Fibroblast of peridontal ligament (primary cell): Measurements from ENCODE around the gene AP1S3.

Experiments used
- DNase-seq: peaks from one replicate; pipeline ENCODE4 v3.0.0-alpha.2; 2010; ENCODE audit errors: extremely low read depth

Gene AP1S3

DNA sequence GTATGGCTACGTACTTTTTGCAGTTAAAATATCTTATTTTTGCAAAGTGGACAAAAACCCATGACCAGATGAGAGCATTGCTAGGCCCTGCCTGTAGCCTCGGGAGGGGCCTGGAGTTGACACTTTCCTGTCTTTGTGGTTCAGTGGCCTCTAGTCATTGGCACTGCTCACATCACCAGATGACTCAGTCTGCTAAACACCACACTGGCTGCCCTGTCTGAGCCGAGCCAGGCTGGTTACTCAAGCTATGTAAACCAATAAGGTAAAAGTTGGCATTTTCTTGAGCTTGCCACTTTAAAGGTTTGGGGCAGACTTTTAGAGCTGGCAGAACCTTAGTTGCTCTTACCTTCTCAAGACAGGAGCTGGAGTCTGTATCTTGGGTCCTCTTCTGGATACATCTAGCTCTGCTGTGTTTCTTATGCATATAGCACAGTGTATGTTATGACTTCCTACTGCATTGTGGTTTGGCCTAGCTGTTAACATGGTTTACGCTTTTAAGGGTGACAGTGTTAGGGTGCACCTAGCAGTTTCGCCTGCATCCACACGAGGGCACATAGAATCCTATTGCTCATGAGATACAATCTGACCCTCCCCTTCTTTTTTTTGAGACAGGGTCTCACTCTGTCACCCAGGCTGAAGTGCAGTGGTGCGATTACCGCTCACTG, 76.4 kb downstream of the AP1S3 start:
- DNase-seq: peak; percentile 77

GRCh38 chr2:223759569-223760430, 77.6 kb downstream of the AP1S3 start:
- DNase-seq: no peak

GRCh38 chr2:223758131-223758840, 79.1 kb downstream of the AP1S3 start:
- DNase-seq: no peak

GRCh38 chr2:223753940-223754339, 83.4 kb downstream of the AP1S3 start:
- no peak for DNase-seq

- DNase-seq: no peak
Measured at GRCh38 chr2:223751012-223751411, 86.4 kb downstream of the AP1S3 start.

DNA sequence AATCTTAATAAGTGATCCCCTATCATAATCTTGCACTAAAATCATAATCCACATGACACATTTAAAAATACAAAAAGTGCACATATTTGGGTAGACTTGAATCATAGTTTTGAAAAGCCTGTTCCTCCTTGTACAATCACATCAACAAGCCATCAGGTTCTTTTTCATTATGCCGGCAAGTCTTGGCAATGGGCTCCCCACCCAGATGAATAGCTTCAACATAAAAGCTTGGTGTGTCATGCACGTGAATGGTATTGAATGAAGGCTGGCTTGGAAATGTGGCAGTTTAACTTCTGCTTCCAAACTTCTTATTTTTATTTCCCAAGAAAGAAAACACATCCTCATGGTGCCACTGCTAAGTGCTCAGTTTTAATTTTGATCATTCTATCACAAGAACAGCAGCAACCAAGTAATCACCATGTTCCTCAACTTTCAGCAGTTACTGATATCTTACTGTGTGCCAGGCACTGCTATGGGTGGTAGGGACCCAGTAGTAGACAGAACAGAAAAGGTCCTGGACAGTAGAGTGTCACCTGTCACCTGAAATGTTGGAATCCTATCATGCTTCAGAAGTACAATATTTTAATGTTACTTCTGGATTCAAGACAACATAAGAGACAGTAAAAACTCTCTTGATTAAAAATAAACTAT, 89.9 kb downstream of the AP1S3 start:
- no peak for DNase-seq

- no peak for DNase-seq
Measured at GRCh38 chr2:223746611-223747010, 90.8 kb downstream of the AP1S3 start.

DNA sequence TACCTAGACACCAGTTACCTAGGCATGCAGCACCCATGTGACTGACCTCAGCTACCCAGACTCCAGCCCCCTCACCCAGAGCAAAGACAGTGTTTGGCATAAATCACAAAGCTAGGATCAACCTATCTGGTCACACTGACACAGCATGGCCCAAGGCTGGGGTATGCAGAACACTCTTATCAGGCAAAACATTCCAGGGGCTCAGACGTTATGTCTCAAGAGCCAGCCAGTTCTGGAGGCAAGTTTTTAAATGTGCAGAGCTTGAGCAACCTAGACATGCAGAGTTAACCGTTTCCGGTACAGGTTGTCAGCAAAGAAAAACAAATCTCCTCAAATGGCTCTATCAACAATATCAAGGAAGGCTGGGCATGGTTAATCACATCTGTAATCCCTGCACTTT, 92.8 kb downstream of the AP1S3 start:
- DNase-seq: no peak

DNA sequence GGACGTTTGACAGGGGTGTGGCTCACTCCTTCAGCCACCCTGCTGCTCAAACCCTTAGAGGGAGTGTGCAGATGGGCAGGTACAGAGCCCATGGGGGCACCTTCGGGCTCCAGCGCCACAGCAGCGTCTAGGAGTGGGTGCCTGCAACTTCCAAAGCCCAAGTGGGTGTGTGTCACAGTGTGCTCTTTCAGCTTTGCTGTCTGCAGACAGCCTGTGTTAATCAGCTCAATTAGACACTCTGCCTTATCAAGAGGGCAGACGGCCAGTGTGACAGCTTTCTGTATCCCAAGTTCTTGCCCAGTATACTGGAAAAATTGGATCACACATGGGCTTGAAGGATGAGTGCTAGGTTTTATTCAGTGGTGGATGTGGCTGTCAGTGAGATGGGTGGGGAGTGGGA, 96.7 kb downstream of the AP1S3 start:
- no peak for DNase-seq

DNA sequence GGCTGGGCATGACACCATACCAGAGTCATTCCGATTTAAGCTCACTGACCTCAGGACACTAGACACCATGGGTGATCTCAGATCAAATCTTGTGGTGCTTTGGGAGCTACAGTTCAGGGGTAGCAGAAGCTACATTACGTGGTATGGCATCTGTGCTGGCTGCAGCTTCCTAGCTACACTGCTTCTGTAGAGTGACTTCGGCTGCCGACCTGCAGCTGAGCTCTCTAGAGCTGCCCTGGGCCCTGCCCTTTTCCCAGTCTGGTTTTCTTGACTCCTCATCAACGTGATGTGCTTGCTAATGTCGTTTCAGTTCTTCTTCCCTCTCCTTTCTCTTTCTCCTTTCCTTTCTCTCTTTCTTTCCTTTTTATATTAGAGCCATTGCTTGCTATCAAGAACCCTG, 100.2 kb downstream of the AP1S3 start:
- DNase-seq: no peak

GRCh38 chr2:223736488-223736887, 100.9 kb downstream of the AP1S3 start:
- no peak for DNase-seq

- DNase-seq: peak; percentile 92
Measured at GRCh38 chr2:223735659-223736244, 101.6 kb downstream of the AP1S3 start.

DNA sequence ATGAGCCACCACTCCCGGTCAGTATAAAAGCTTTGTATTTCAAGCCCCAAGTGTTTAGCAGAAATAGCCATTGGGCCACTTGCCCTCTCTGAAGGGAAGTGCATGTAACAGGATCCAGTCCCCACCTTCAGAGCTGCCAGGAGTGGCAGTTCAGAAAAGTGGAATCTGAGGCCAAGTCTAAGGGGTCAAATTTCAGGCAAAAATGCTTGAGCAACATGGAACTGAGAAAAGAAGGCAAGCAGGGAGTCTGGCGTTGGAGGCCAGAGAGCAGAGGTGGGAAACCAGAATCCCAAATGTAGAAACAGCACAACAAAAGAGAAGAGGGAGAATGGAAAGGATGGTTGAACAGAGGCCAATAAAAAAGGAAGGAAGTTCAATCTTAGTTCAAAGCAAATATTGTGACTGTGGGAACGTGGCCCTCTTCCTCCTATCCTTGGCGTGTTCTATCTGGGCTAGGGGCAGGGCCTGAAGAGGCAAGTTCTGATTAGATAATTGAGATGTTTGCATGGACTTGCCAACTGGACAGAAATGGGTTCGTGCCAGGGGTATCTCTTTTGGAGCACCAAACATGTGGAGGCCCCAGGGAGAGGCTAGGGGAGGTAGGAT, 102.2 kb downstream of the AP1S3 start:
- no peak for DNase-seq

- DNase-seq: peak; percentile 41
Measured at GRCh38 chr2:223734346-223734745, 103.0 kb downstream of the AP1S3 start.

- DNase-seq: no peak
Measured at GRCh38 chr2:223732346-223732745, 105.0 kb downstream of the AP1S3 start.

GRCh38 chr2:223731503-223731902, 105.9 kb downstream of the AP1S3 start:
- peak; percentile 83 for DNase-seq

GRCh38 chr2:223729781-223730180, 107.6 kb downstream of the AP1S3 start:
- no peak for DNase-seq

- DNase-seq: peak; percentile 83
Measured at GRCh38 chr2:223727562-223727961, 109.8 kb downstream of the AP1S3 start.

DNA sequence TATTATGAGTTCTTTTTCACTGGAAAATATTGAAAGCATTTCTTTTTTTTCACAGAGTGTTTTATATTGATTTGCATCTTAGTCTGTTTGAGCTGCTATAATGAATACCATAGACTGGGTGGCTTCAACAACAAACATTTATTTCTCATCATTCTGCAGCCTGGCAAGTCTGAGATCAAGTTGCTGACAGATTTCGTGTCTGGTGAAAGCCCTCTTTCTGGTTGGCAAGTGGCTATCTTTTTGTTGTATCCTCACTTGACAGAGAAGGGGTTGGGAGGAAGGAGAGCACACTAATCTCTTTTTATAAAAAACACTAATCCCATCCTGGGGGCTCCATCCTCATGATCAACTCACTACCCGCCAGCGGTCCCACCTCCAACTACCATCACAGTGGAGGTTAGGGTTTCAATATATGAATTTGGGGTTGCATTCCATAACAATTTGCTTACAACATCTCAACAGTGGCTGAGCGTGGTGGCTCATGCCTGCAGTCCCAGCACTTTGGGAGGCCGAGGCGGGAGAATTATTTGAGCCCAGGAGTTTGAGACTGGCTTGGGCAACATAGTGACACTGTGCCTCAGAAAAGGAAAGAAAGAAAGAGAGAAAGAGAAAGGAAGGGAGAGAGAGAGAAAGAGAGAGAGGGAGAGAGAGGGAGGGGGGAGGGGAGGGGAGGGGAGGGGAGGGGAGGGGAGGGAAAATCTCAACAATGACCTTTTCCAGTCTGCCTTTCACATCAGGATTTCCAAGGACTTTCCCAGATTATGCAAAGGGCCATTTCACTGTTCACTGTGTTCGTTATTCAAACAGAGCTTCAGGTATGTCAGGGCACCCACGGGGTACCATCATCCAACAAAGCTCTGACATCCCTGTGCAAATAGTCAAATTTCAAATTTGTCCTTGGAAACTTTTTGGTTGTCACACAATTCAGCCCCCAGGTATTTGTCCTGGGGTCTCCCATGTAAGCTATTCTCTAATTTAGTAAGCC, 111.1 kb downstream of the AP1S3 start:
- DNase-seq: no peak

- DNase-seq: peak; percentile 98
Measured at GRCh38 chr2:223725494-223725893, 111.9 kb downstream of the AP1S3 start.
